GM13977 (cell line): ENCODE measurements around the gene TAL1.
"Not testable (repeated sequence)": the region's sequence is repeated elsewhere in the genome, so short reads cannot be mapped to it uniquely, and the experiment has no call there.

ENCODE experiments used
- DNase-seq: peaks from one replicate; pipeline ENCODE4 v3.0.0; 2012; ENCODE audit warnings: low spot score
- in situ Hi-C: fragments of 300-500 bp; cut with MboI; formaldehyde crosslinking; loops from one replicate; pipeline ENCODE4 v1.12.0; 2022; ENCODE audit warnings: low sequenced_read_pairs, low pct_unique_long_range_greater_than_20kb, mixed read lengths, inconsistent platforms; ENCODE audit not compliant: unreplicated experiment
- TF ChIP-seq, protein P1 (sequence below): IDR thresholded peaks from 2 replicates; pipeline ENCODE4 v1.5.1; 2012; ENCODE audit warnings: mild to moderate bottlenecking, control low read depth; ENCODE audit not compliant: insufficient read depth; ENCODE audit errors: extremely low read depth, missing control alignments

The TAL1 gene

GRCh38 chr1:47210666-47211065 is 21.4 kb downstream of the TAL1 start:
- in situ Hi-C loops = no loop called here
- TF ChIP-seq, protein P1, sequence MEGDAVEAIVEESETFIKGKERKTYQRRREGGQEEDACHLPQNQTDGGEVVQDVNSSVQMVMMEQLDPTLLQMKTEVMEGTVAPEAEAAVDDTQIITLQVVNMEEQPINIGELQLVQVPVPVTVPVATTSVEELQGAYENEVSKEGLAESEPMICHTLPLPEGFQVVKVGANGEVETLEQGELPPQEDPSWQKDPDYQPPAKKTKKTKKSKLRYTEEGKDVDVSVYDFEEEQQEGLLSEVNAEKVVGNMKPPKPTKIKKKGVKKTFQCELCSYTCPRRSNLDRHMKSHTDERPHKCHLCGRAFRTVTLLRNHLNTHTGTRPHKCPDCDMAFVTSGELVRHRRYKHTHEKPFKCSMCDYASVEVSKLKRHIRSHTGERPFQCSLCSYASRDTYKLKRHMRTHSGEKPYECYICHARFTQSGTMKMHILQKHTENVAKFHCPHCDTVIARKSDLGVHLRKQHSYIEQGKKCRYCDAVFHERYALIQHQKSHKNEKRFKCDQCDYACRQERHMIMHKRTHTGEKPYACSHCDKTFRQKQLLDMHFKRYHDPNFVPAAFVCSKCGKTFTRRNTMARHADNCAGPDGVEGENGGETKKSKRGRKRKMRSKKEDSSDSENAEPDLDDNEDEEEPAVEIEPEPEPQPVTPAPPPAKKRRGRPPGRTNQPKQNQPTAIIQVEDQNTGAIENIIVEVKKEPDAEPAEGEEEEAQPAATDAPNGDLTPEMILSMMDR = no peak
- DNase-seq = no peak

DNA sequence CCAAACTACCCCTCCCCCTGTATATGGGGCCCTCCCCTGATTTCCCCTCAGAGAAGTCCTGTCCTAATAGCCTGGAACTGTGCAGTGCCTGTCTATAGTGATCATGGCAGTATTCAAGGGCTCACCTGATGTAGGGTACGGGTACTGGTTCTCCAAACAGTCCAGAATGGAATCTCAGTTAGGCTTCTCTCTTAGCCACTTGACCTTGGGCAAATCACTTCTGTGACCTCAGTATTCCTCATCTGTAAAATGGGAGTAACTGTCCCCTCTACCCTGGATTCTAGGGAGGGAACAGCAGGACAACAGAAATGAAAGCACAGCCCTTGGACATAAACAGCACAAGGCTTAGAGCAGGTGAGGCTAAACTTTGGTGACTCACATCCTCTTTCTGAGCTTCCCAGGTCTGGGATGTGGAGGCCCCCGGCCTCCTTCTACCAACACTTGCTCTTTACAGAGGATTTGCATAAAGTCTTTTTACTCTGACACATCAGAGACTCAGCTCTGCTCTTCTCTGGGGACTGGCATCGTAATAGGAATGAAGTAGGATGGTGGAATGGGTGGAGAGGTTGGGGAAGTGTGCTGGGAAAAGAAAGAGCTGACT is 22.2 kb downstream of the TAL1 start:
- TF ChIP-seq, protein P1 = no peak
- no peak for DNase-seq
- in situ Hi-C loops = no loop called here

DNA sequence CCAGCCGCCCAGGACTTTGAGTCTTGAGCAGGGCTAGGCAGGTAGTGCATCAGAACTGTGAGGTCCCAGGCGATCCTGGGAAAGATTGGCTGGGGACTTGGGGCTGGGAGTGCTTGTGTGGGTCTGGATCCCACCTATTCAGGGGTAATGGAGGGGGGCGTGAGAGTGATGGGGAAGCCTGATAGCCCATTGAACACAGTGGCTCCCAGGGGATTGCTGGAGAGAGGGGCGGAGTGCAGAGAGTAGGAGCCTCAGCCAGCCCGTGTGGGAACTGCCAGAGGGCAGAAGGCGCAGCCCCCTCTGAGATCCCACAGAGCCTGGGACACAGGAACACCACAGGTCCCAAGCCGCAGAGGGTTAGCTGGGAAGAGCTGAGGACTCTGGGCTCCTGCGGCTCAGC is 22.9 kb downstream of the TAL1 start:
- in situ Hi-C loops = no loop called here
- TF ChIP-seq, protein P1 = no peak
- DNase-seq = no peak

DNA sequence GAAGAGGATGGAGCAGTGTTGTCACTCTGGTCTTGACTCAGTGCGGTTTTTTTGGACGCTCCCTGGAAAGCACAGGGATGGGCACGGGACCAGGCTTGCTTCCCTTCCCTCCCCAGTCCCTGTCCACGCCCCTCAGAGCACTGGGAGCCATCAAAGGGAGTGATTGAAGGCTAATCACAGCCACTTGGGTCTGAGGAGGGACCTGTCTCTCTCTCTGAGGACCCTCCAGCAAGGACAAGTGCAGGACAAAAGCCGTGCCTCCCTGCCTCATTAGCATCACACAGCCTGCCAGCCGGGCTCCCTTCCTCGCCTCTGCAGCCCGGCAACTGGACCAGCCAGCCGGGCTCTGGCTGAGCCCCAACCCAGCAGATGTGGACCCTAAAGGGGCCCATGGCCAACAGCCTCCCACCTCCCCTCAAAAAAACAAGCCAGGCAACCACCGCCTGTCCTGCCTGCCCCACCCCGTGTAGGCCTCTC is 23.6 kb downstream of the TAL1 start:
- in situ Hi-C loops = no loop called here
- TF ChIP-seq, protein P1 = no peak
- no peak for DNase-seq

GRCh38 chr1:47207803-47208373 is 24.1 kb downstream of the TAL1 start:
- in situ Hi-C loops = no loop called here
- no peak for DNase-seq
- TF ChIP-seq, protein P1 = no peak

DNA sequence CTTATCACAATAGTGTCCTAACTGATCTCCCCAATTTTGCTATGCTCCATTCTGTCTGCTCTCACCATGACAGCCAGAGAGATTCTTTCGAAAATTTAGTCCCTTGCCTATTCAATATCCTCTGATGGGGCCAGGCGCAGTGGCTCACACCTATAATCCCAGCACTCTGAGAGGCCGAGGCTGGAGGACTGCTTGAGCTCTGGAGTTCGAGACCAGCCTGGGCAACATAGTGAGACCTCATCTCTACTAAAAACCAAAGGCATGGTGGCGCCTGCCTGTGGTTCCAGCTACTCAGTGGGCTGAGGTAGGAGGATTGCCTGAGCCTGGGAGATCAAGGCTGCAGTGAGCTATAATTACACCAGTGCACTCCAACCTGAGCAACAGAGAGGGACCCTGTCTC is 26.1 kb downstream of the TAL1 start:
- in situ Hi-C loops = no loop called here
- TF ChIP-seq, protein P1 = no peak
- no peak for DNase-seq

- in situ Hi-C loops = not testable (repeated sequence)
Observed at GRCh38 chr1:47203504-47203903, 28.5 kb downstream of the TAL1 start.

More at GRCh38 chr1:47203504-47203903, 28.5 kb downstream of the TAL1 start:
- DNase-seq = not testable (repeated sequence)
